H1 (cell line): Measurements from ENCODE around the gene CAMK2A. TPM values are rescaled to one million over a fixed set of nuclear protein-coding genes. Genes with fewer than 3 reads are reported as not detected.

Experiments used
- CTCF ChIA-PET: fragments of 300-600 bp; sonication (Branson Sonifier 250); formaldehyde crosslinking; loops from one replicate; lab custom pipeline; 2021; ENCODE audit not compliant: partially characterized antibody; lab: Charles Lee
- POLR2A ChIA-PET: fragments of 300-600 bp; sonication (Branson Sonifier 250); formaldehyde crosslinking; loops from one replicate; lab custom pipeline; 2021; ENCODE audit warnings: inconsistent platforms; ENCODE audit not compliant: partially characterized antibody; lab: Charles Lee
- DNase-seq, 2 experiments: peaks; one replicate each; pipeline versions ENCODE4 v3.0.0 to v3.0.0-alpha.2; 2010 to 2022; ENCODE audit warnings: low spot score in 2 of 2, low read depth in 1 of 2, mixed read lengths in 1 of 2
- FAIRE-seq: peaks from 2 replicates; lab custom pipeline; 2011; peaks lifted over from hg19 to GRCh38; lab: Jason Lieb, UNC
- H2AFZ ChIP-seq: 2 replicates; pipeline ENCODE4 v1.8.1; 2012; ENCODE audit warnings: low read length, inconsistent platforms
- H2AK5ac ChIP-seq: 2 replicates; pipeline ENCODE4 v1.6.1; 2013; ENCODE audit warnings: low read depth, low read length
- H2BK120ac ChIP-seq: replicated peaks from 2 replicates; pipeline ENCODE3; 2013; ENCODE audit warnings: low read depth, low read length, inconsistent platforms
- H2BK12ac ChIP-seq: 2 replicates; pipeline ENCODE4 v1.6.1; 2013; ENCODE audit warnings: low read depth, low read length
- H2BK15ac ChIP-seq: 2 replicates; pipeline ENCODE4 v1.6.1; 2013; ENCODE audit warnings: low read length
- H2BK20ac ChIP-seq: 2 replicates; pipeline ENCODE4 v1.6.1; 2013; ENCODE audit warnings: low read length
- H2BK5ac ChIP-seq: 2 replicates; pipeline ENCODE4 v1.6.1; 2013; ENCODE audit warnings: low read depth, low read length
- H3K14ac ChIP-seq: 2 replicates; pipeline ENCODE4 v1.6.1; 2013; ENCODE audit warnings: inconsistent platforms; ENCODE audit not compliant: insufficient read length
- H3K18ac ChIP-seq: 2 replicates; pipeline ENCODE4 v1.6.1; 2013; ENCODE audit warnings: low read length; ENCODE audit errors: extremely low read depth
- H3K23ac ChIP-seq: 2 replicates; pipeline ENCODE4 v1.6.1; 2013; ENCODE audit warnings: inconsistent platforms; ENCODE audit not compliant: insufficient read length
- H3K23me2 ChIP-seq: 2 replicates; pipeline ENCODE4 v1.6.1; 2013; ENCODE audit warnings: low read depth, low read length
- H3K27ac ChIP-seq: 2 replicates; pipeline ENCODE4 v1.6.1; 2011; ENCODE audit warnings: low read depth, low read length, inconsistent platforms
- H3K27me3 ChIP-seq, 4 experiments: replicated peaks in 1 of 4; 1 replicate in 1 of 4; 2 replicates in 3 of 4; pipeline versions ENCODE4 v1.6.1 to v1.8.1; 2011 to 2013; ENCODE audit warnings: low read length in 3 of 4, mild to moderate bottlenecking in 3 of 4, inconsistent platforms in 2 of 4, mixed read lengths in 2 of 4, moderate library complexity in 1 of 4; ENCODE audit not compliant: control insufficient read depth in 3 of 4, insufficient read depth in 3 of 4; ENCODE audit errors: extremely low read depth in 1 of 4
- H3K36me3 ChIP-seq, 4 experiments: 2 replicates each; pipeline versions ENCODE4 v1.6.1 to v1.8.1; 2011 to 2013; ENCODE audit warnings: mild to moderate bottlenecking in 4 of 4, low read length in 3 of 4, moderate library complexity in 2 of 4, control low read depth in 1 of 4, inconsistent platforms in 1 of 4; ENCODE audit not compliant: insufficient read depth in 4 of 4, control insufficient read depth in 2 of 4
- H3K4ac ChIP-seq: replicated peaks from 2 replicates; pipeline ENCODE3; 2013; ENCODE audit warnings: low read length, low read depth, mixed read lengths, inconsistent platforms; ENCODE audit not compliant: insufficient read length
- H3K4me1 ChIP-seq, 4 experiments: replicated peaks in 1 of 4; 1 replicate in 1 of 4; 2 replicates in 3 of 4; pipeline versions ENCODE4 v1.6.1 to v1.8.1; 2011 to 2013; ENCODE audit warnings: low read length in 3 of 4, inconsistent platforms in 2 of 4, mixed read lengths in 1 of 4; ENCODE audit not compliant: insufficient read depth in 4 of 4, control insufficient read depth in 3 of 4
- H3K4me2 ChIP-seq, 2 experiments: 2 replicates each; pipeline versions ENCODE4 v1.6.1 to v1.8.1; 2011 to 2013; ENCODE audit warnings: low read depth in 2 of 2, low read length in 2 of 2, control low read depth in 1 of 2, inconsistent platforms in 1 of 2, mild to moderate bottlenecking in 1 of 2; ENCODE audit not compliant: insufficient read depth in 1 of 2
- H3K4me3 ChIP-seq, 4 experiments: fragments of 200-600, 300-600 bp in 1 of 4; sonication (generic), shearing (Covaris generic), sonication (Bioruptor Twin) in 1 of 4; 2 replicates each; pipeline versions ENCODE4 v1.5.1 to v1.8.1; 2011 to 2016; ENCODE audit warnings: low read length in 4 of 4, low read depth in 3 of 4, control low read depth in 2 of 4, inconsistent platforms in 2 of 4, mild to moderate bottlenecking in 2 of 4, mixed read lengths in 1 of 4, moderate library complexity in 1 of 4; ENCODE audit not compliant: insufficient read depth in 2 of 4; ENCODE audit errors: extremely low read depth in 1 of 4
- H3K56ac ChIP-seq: replicated peaks from 2 replicates; pipeline ENCODE3; 2013; ENCODE audit warnings: low read depth, mild to moderate bottlenecking, mixed read lengths, low read length, inconsistent platforms; ENCODE audit not compliant: insufficient read length
- H3K79me1 ChIP-seq: 2 replicates; pipeline ENCODE4 v1.6.1; 2013; ENCODE audit warnings: low read depth, low read length, control low read depth
- H3K79me2 ChIP-seq, 2 experiments: 2 replicates each; pipeline versions ENCODE4 v1.6.1 to v1.8.1; 2012 to 2013; ENCODE audit warnings: low read length in 2 of 2, mild to moderate bottlenecking in 2 of 2, inconsistent platforms in 1 of 2; ENCODE audit not compliant: insufficient read depth in 2 of 2, control insufficient read depth in 1 of 2
- H3K9ac ChIP-seq, 4 experiments: replicated peaks in 1 of 4; 1 replicate in 1 of 4; 2 replicates in 3 of 4; pipeline versions ENCODE4 v1.6.1 to v1.8.1; 2011 to 2013; ENCODE audit warnings: low read depth in 3 of 4, low read length in 3 of 4, control low read depth in 2 of 4, mild to moderate bottlenecking in 2 of 4, moderate library complexity in 2 of 4, inconsistent platforms in 1 of 4; ENCODE audit errors: extremely low read depth in 1 of 4
- H3K9me3 ChIP-seq, 2 experiments: 2 replicates each; pipeline versions ENCODE4 v1.6.1 to v1.8.1; 2012 to 2013; ENCODE audit warnings: mild to moderate bottlenecking in 2 of 2, moderate library complexity in 2 of 2, control low read depth in 1 of 2, inconsistent platforms in 1 of 2, low read depth in 1 of 2, low read length in 1 of 2, mixed read lengths in 1 of 2; ENCODE audit not compliant: insufficient read depth in 2 of 2
- H4K20me1 ChIP-seq, 2 experiments: replicated peaks in 1 of 2; 2 replicates each; pipeline versions ENCODE3 to v1.8.1; 2011 to 2013; ENCODE audit warnings: inconsistent platforms in 2 of 2, low read length in 2 of 2, mild to moderate bottlenecking in 1 of 2; ENCODE audit not compliant: insufficient read depth in 2 of 2, control insufficient read depth in 1 of 2
- H4K5ac ChIP-seq: 2 replicates; pipeline ENCODE4 v1.6.1; 2013; ENCODE audit warnings: low read length, low read depth, mixed read lengths, inconsistent platforms; ENCODE audit not compliant: insufficient read length
- H4K8ac ChIP-seq: 2 replicates; pipeline ENCODE4 v1.8.0; 2013; ENCODE audit warnings: mild to moderate bottlenecking, moderate library complexity, low read length, inconsistent platforms; ENCODE audit not compliant: insufficient read depth; ENCODE audit errors: extremely low read depth
- H4K91ac ChIP-seq: replicated peaks from 2 replicates; pipeline ENCODE3; 2013; ENCODE audit warnings: low read length, mixed read lengths, inconsistent platforms; ENCODE audit not compliant: insufficient read length
- EGR1 ChIP-seq: IDR thresholded peaks from 2 replicates; pipeline ENCODE4 v1.6.1; 2011; ENCODE audit warnings: low read depth, low read length, borderline replicate concordance
- EP300 ChIP-seq, 2 experiments: IDR thresholded peaks; 1 replicate in 1 of 2; 2 replicates in 1 of 2; pipeline ENCODE4 v1.6.1; 2011 to 2012; ENCODE audit warnings: low read depth in 2 of 2, low read length in 2 of 2, mild to moderate bottlenecking in 2 of 2, borderline replicate concordance in 1 of 2, inconsistent platforms in 1 of 2, moderate library complexity in 1 of 2
- HDAC6 ChIP-seq: IDR thresholded peaks from one replicate; pipeline ENCODE4 v1.7.1; 2012; ENCODE audit warnings: low read depth, mild to moderate bottlenecking, inconsistent platforms, low read length, moderate library complexity
- POLR2A ChIP-seq, 2 experiments: IDR thresholded peaks; 1 replicate in 1 of 2; 2 replicates in 1 of 2; pipeline ENCODE4 v1.6.1; 2011; ENCODE audit warnings: low read depth in 2 of 2, low read length in 2 of 2, mild to moderate bottlenecking in 2 of 2; ENCODE audit errors: control extremely low read depth in 1 of 2
- SUZ12 ChIP-seq: fragments of 200-600 bp; sonication (generic); IDR thresholded peaks from 2 replicates; pipeline ENCODE4 v1.6.1; 2012; ENCODE audit warnings: mild to moderate bottlenecking, inconsistent platforms, low read length, moderate library complexity, mixed read lengths
- WGBS, 2 experiments: shearing (Covaris generic) in 1 of 2; methylation state at CpG; one replicate each; pipeline versions ENCODE4 v1.1.6 to v1.1.7; 2013 to 2015; ENCODE audit warnings: low lambda C conversion rate in 2 of 2, mixed read lengths in 2 of 2, inconsistent platforms in 1 of 2, low coverage in 1 of 2, missing lambda C conversion rate in 1 of 2; ENCODE audit not compliant: insufficient replicate concordance in 2 of 2, insufficient coverage in 1 of 2, insufficient read length in 1 of 2; ENCODE audit errors: extremely low coverage in 1 of 2, missing lambda C conversion rate in 1 of 2; 5-methylcytosine and 5-hydroxymethylcytosine counted together
- polyA plus RNA-seq, 7 experiments: library from polyadenylated mRNA; depleted of rRNA in 3 of 7; stranded (reverse) in 5 of 7; unstranded in 2 of 7; fragments of >200 nt in 5 of 7; fragments of 200-250 nt in 2 of 7; gene quantifications; 1 replicate in 5 of 7; 2 replicates in 1 of 7; 4 replicates in 1 of 7; pipeline versions ENCODE4 v1.2.1 to v1.2.3, GENCODE V29; 2011 to 2013; ENCODE audit warnings: missing spikeins in 2 of 7, mixed read lengths in 2 of 7
- total RNA-seq: library from RNA; stranded (reverse); fragmentation: NEBNext Ultra II Directional; extraction: Animal tissue kit (Norgen Biotek cat#: 25700); gene quantifications from 2 replicates; pipeline ENCODE4 v1.2.1, GENCODE V29; 2021

CAMK2A gene
- total and polyA plus RNA-seq, 2 of the 8 experiments (the other 6 are each of a cell fraction or from before 2014, with no cell fraction given) = 0.20 to 0.28 TPM

DNA sequence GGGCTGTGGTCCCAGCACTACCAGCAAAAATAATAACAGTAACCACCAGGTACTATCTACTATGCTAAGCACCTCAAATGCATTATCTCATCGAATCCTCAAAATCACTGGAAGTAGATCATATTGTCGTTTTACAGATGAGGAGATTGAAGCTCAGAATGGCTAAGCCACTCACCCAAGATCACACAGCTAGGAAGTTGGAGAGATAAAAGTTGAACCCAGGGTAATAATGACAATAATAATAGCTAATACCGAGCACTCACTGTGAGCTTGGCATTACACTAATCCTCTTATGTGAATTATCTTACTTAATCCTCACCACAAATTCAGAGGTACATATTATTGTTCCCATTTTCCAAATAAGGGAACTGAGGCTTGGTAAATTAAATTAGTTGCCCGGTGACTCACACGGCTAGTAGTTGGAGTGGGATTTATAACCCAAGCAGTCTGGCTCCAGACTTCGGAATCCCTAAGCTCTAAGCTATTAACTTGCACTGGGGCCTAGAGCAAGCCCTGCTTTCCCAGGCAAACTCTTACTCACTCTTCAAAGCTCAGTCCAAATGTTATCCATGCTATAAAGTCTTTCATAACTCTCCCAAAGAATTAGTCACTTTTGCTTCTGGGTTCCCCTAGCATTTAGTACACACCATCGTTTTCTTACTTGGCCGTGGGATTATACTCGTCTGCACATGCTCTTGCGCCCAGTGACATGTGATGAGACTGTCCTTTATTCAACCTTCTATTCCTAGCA, 9.3 kb upstream of the CAMK2A start:
- Histone ChIP-seq H3K18ac (no peak overlapping the region), H3K23me2 (peaks cover 10% of the 10 kb centered on the region), H4K91ac (no peak overlapping the region), H3K4me1 (peaks cover 3 to 12% (median 8%) of the 10 kb centered on the region in 4 experiments), H3K9ac (no peak overlapping the region), H2BK15ac (no peak overlapping the region), H3K4ac (no peak overlapping the region), H3K27ac (no peak overlapping the region), H3K14ac (no peak overlapping the region), H2AFZ (no peak overlapping the region), H2AK5ac (no peak overlapping the region), H3K23ac (no peak overlapping the region), H3K79me2 (no peaks in the 10 kb centered on the region), H3K27me3 (peaks cover 0 to 12% (median 7%) of the 10 kb centered on the region in 4 experiments; a peak in 5 of 7 replicates), H3K4me3 (no peak overlapping the region), H4K5ac (no peak overlapping the region), H2BK12ac (no peak overlapping the region), H3K56ac (no peak overlapping the region), H4K8ac (no peak overlapping the region), H2BK5ac (no peak overlapping the region), H2BK120ac (no peak overlapping the region), H4K20me1 (no peaks in the 10 kb centered on the region), H3K79me1 (no peaks in the 10 kb centered on the region; the same call in 1 of the 2 replicates), H3K9me3 (no peaks in the 10 kb centered on the region), H3K4me2 (no peak overlapping the region), H3K36me3 (no peaks in the 10 kb centered on the region), H2BK20ac (no peak overlapping the region)
- ChIA-PET POLR2A (interaction anchor here (0.8 kb wide), 1 partner anchor 30 kb away, joined by 3 read pairs; no protein-coding TSS in a partner anchor), CTCF (interaction anchor here (6.9 kb wide), 1 partner anchor 51 kb away, joined by 62 read pairs; no protein-coding TSS in a partner anchor)
- FAIRE-seq (no peak), DNase-seq (no peak)
- TF ChIP-seq EP300 (IDR thresholded peaks at IDR 0.05; ENCODE audit: borderline replicate concordance in 1 of 2, low read depth in 2 of 2, low read length in 2 of 2) (no peak), POLR2A (IDR thresholded peaks at IDR 0.05; ENCODE audit: control extremely low read depth in 1 of 2, low read depth in 2 of 2, low read length in 2 of 2) (no peak), HDAC6 (no peak), EGR1 (no peak), SUZ12 (no peak)
- 89% methylated on average over 10 of the region's 10 CpGs; no CpG with 5 or more reads in 1 of the 2 experiments for WGBS, 2 experiments
